Measurements from ENCODE around the gene OPN3. TPM values are rescaled to one million over a fixed set of nuclear protein-coding genes. Genes with fewer than 3 reads are reported as not detected.

OPN3 gene
- polyA plus RNA-seq, 1 donor (not counting 4 experiments of a cell fraction or from before 2014, with no cell fraction given): 48.4 TPM

DNA sequence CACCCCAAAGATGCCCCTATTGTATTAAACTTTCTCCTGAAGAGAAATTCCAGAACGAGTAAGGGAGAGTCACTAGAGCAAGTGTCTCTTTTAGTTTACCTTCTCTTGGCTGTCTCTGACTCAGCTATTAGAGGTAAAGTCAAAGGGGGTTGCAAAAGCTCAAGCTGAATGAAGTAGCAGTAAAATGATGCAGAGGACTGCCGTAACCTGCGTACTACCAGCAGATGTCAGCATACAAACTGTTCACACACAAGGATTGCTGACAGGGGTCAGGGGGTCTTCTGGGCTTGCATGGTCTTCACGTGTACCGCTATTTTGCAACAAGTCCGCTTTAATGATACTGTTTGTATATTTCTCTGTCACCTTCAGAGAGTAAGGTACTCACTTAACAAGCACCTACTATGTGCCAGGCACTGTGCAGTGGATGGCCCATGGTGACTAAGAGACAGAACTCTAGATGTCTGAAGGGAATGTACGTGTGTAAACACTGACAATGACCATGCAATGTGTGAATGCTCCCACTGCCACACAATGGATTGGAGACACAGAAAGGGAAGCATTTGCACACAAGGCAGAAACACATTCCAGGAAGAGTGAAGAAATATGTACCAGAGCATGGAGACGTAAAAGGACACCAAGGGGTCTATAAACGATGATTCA is 34.9 kb downstream of the OPN3 start:
- Histone ChIP-seq H3K4me2 (ENCODE audit: control insufficient read depth, extremely low read depth, insufficient read depth, low read depth, low read length) (no peak overlapping the region), H3K4me3 (ENCODE audit: control insufficient read depth in 2 of 3, extremely low read depth in 1 of 3, insufficient read depth in 2 of 3, low read depth in 1 of 3, low read length in 3 of 3) (no peak overlapping the region), H3K4me1 (ENCODE audit: control insufficient read depth, extremely low read depth, insufficient read depth, low read length) (peaks cover 56% of the 10 kb centered on the region), H3K79me2 (ENCODE audit: control insufficient read depth, insufficient read depth, low read length) (no peaks in the 10 kb centered on the region), H3K36me3 (ENCODE audit: control insufficient read depth in 2 of 2, extremely low read depth in 1 of 2, insufficient read depth in 2 of 2, low read length in 2 of 2) (peaks cover 2 to 8% of the 10 kb centered on the region in 2 experiments), H3K9me1 (ENCODE audit: control insufficient read depth, extremely low read depth, insufficient read depth, low read length) (no peaks in the 10 kb centered on the region), H3K9ac (ENCODE audit: control insufficient read depth, extremely low read depth, insufficient read depth, low read length) (no peak overlapping the region), H4K20me1 (ENCODE audit: control insufficient read depth, extremely low read depth, insufficient read depth, low read length) (no peaks in the 10 kb centered on the region), H3K27me3 (ENCODE audit: control insufficient read depth, extremely low read depth, insufficient read depth, low read length) (no peaks in the 10 kb centered on the region), H3K27ac (ENCODE audit: control insufficient read depth, insufficient read depth, low read length) (peak overlapping the region; percentile 11), H2AFZ (ENCODE audit: control insufficient read depth, low read length) (no peak overlapping the region), H3K9me3 (ENCODE audit: control insufficient read depth, low read depth, low read length) (no peaks in the 10 kb centered on the region)
- TF ChIP-seq, protein P1, sequence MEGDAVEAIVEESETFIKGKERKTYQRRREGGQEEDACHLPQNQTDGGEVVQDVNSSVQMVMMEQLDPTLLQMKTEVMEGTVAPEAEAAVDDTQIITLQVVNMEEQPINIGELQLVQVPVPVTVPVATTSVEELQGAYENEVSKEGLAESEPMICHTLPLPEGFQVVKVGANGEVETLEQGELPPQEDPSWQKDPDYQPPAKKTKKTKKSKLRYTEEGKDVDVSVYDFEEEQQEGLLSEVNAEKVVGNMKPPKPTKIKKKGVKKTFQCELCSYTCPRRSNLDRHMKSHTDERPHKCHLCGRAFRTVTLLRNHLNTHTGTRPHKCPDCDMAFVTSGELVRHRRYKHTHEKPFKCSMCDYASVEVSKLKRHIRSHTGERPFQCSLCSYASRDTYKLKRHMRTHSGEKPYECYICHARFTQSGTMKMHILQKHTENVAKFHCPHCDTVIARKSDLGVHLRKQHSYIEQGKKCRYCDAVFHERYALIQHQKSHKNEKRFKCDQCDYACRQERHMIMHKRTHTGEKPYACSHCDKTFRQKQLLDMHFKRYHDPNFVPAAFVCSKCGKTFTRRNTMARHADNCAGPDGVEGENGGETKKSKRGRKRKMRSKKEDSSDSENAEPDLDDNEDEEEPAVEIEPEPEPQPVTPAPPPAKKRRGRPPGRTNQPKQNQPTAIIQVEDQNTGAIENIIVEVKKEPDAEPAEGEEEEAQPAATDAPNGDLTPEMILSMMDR (optimal IDR thresholded peaks at IDR 0.05 in 1 of 3, IDR thresholded peaks at IDR 0.05 in 1 of 3, conservative IDR thresholded peaks at IDR 0.05 in 1 of 3; ENCODE audit: extremely low read depth in 1 of 3, insufficient read depth in 2 of 3, low read length in 3 of 3): peak in 1 of 3 experiments; percentile 50
- no peak for TF ChIP-seq EZH2 (IDR thresholded peaks at IDR 0.05; ENCODE audit: low read length)
- DNase-seq (ENCODE audit: low read depth, low spot score) (no peak), FAIRE-seq (no peak)
- dilution Hi-C loops (cut with MboI; ENCODE audit: extremely low pct_ligation_motif_present, low sequenced_read_pairs): loop anchor here (25.0 kb wide), 1 partner anchor 232 kb away; the partner anchor contains the start of gene EXO1

DNA sequence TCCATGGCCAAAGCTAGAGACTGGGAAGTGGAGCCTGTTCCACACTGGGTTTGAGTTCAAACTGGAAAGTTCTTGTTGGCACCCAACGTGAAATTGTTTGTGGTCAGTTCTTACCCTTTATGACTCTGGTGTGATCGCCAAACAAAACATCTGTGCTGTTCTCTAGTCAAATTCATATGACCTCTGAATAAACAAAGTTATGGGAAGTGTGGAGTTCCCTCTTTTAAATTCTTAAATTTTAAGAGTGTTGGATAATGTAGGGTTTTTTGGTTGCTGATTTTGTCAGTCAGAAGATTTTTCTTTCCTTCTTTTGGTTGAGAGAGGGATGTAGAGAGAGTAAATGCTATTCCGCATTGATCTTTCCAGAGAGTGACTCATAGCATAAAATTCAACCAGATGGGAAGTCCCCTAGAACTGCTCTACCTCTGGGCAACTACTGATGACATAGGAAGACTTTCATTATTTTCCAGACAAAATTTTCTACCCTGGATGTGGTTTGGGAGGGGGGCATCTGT is 36.4 kb downstream of the OPN3 start:
- TF ChIP-seq, protein P1 (optimal IDR thresholded peaks at IDR 0.05 in 1 of 3, IDR thresholded peaks at IDR 0.05 in 1 of 3, conservative IDR thresholded peaks at IDR 0.05 in 1 of 3; ENCODE audit: extremely low read depth in 1 of 3, insufficient read depth in 2 of 3, low read length in 3 of 3): no peak
- no peak for TF ChIP-seq EZH2 (IDR thresholded peaks at IDR 0.05; ENCODE audit: low read length)
- FAIRE-seq: no peak
- H3K27ac ChIP-seq (ENCODE audit: control insufficient read depth, insufficient read depth, low read length): peak overlapping the region; percentile 53

More for the DNA sequence above, 36.4 kb downstream of the OPN3 start:
- Histone ChIP-seq H3K27me3 (ENCODE audit: control insufficient read depth, extremely low read depth, insufficient read depth, low read length) (no peaks in the 10 kb centered on the region), H3K9me1 (ENCODE audit: control insufficient read depth, extremely low read depth, insufficient read depth, low read length) (no peaks in the 10 kb centered on the region), H3K4me2 (ENCODE audit: control insufficient read depth, extremely low read depth, insufficient read depth, low read depth, low read length) (no peak overlapping the region), H3K36me3 (ENCODE audit: control insufficient read depth in 2 of 2, extremely low read depth in 1 of 2, insufficient read depth in 2 of 2, low read length in 2 of 2) (peaks cover 2 to 8% of the 10 kb centered on the region in 2 experiments), H2AFZ (ENCODE audit: control insufficient read depth, low read length) (no peak overlapping the region), H3K79me2 (ENCODE audit: control insufficient read depth, insufficient read depth, low read length) (no peaks in the 10 kb centered on the region), H4K20me1 (ENCODE audit: control insufficient read depth, extremely low read depth, insufficient read depth, low read length) (no peaks in the 10 kb centered on the region), H3K4me3 (ENCODE audit: control insufficient read depth in 2 of 3, extremely low read depth in 1 of 3, insufficient read depth in 2 of 3, low read depth in 1 of 3, low read length in 3 of 3) (peak overlapping the region in 1 of 3 experiments; percentile 16), H3K9ac (ENCODE audit: control insufficient read depth, extremely low read depth, insufficient read depth, low read length) (no peak overlapping the region), H3K4me1 (ENCODE audit: control insufficient read depth, extremely low read depth, insufficient read depth, low read length) (peaks cover 41% of the 10 kb centered on the region), H3K9me3 (ENCODE audit: control insufficient read depth, low read depth, low read length) (no peaks in the 10 kb centered on the region)
- dilution Hi-C loops (cut with MboI; ENCODE audit: extremely low pct_ligation_motif_present, low sequenced_read_pairs): loop anchor here (25.0 kb wide), 1 partner anchor 234 kb away; the partner anchor contains the start of gene EXO1
- DNase-seq (ENCODE audit: low read depth, low spot score): no peak

All from keratinocyte (primary cell).